IMR-90 (cell line): Measurements from ENCODE around the gene PRKCH. TPM values are rescaled to one million over a fixed set of nuclear protein-coding genes. Genes with fewer than 3 reads are reported as not detected.
A peak's percentile ranks its signal among the peaks of the same experiment; 100 is the strongest.

Source experiments
- ATAC-seq: fragments of 200-7000 bp; cut with Tn5 transposase; 2 replicates; pipeline ENCODE4 v1.9.1; 2020; ENCODE audit warnings: low read depth, mild to moderate bottlenecking, moderate library complexity
- BruUV-seq: library from RNA; stranded (reverse); fragments of 400-500 nt; replicated peaks from 2 replicates; lab custom pipeline; 2021; lab: Mats Ljungman, UMichigan
- CTCF ChIA-PET: fragments of 300-600 bp; formaldehyde crosslinking; extraction: SDS; loops from one replicate; lab custom pipeline; 2021; ENCODE audit warnings: antibody characterized with exemption; lab: Yijun Ruan, JAX
- POLR2A ChIA-PET: fragments of 300-600 bp; sonication (Branson Sonifier 250); formaldehyde crosslinking; loops from one replicate; lab custom pipeline; 2022; ENCODE audit warnings: antibody characterized with exemption; ENCODE audit not compliant: unreplicated experiment; lab: Charles Lee
- DNase-seq: peaks from one replicate; pipeline ENCODE4 v3.0.0; 2013
- H2AFZ ChIP-seq: replicated peaks from 2 replicates; pipeline ENCODE3; 2013; ENCODE audit warnings: low read length, mild to moderate bottlenecking; ENCODE audit not compliant: poor library complexity
- H2AK5ac ChIP-seq: 2 replicates; pipeline ENCODE4 v1.6.1; 2013; ENCODE audit warnings: low read depth, low read length, inconsistent platforms
- H2AK9ac ChIP-seq: replicated peaks from 2 replicates; pipeline ENCODE3; 2013; ENCODE audit warnings: mild to moderate bottlenecking, low read depth, low read length, moderate library complexity; ENCODE audit not compliant: poor library complexity
- H2BK120ac ChIP-seq: 2 replicates; pipeline ENCODE4 v1.6.1; 2013; ENCODE audit warnings: low read depth, low read length, inconsistent platforms
- H2BK15ac ChIP-seq: 3 replicates; pipeline ENCODE4 v1.6.1; 2013; ENCODE audit warnings: low read depth, low read length, inconsistent platforms
- H2BK20ac ChIP-seq: 2 replicates; pipeline ENCODE4 v1.6.1; 2013; ENCODE audit warnings: low read depth, mild to moderate bottlenecking, inconsistent platforms, low read length, moderate library complexity
- H2BK5ac ChIP-seq: 2 replicates; pipeline ENCODE4 v1.6.1; 2013; ENCODE audit warnings: mild to moderate bottlenecking, low read depth, low read length, inconsistent platforms; ENCODE audit not compliant: poor library complexity, severe bottlenecking
- H3K14ac ChIP-seq: replicated peaks from 2 replicates; pipeline ENCODE4 v1.6.1; 2013; ENCODE audit warnings: low read depth, low read length, inconsistent platforms
- H3K18ac ChIP-seq: 2 replicates; pipeline ENCODE4 v1.6.1; 2013; ENCODE audit warnings: low read depth, low read length, control low read depth
- H3K23ac ChIP-seq: 2 replicates; pipeline ENCODE4 v1.6.1; 2013; ENCODE audit warnings: low read depth, low read length, inconsistent platforms
- H3K27ac ChIP-seq: 2 replicates; pipeline ENCODE4 v1.5.1; 2013; ENCODE audit warnings: mild to moderate bottlenecking, control low read depth, low read length; ENCODE audit not compliant: insufficient read depth
- H3K27me3 ChIP-seq: 2 replicates; pipeline ENCODE4 v1.6.1; 2013; ENCODE audit warnings: low read length; ENCODE audit not compliant: control insufficient read depth, insufficient read depth
- H3K36me3 ChIP-seq: 2 replicates; pipeline ENCODE4 v1.6.1; 2013; ENCODE audit warnings: low read length, mixed read lengths; ENCODE audit not compliant: control insufficient read depth, insufficient read depth
- H3K4ac ChIP-seq: 2 replicates; pipeline ENCODE4 v1.6.1; 2013; ENCODE audit warnings: low read depth, low read length, inconsistent platforms
- H3K4me1 ChIP-seq: 2 replicates; pipeline ENCODE4 v1.6.1; 2013; ENCODE audit warnings: low read length, mixed read lengths; ENCODE audit not compliant: control insufficient read depth, insufficient read depth
- H3K4me2 ChIP-seq: 2 replicates; pipeline ENCODE4 v1.6.1; 2013; ENCODE audit warnings: low read depth, mild to moderate bottlenecking, control low read depth, low read length, moderate library complexity
- H3K4me3 ChIP-seq: 2 replicates; pipeline ENCODE4 v1.5.1; 2013; ENCODE audit warnings: low read depth, mild to moderate bottlenecking, control low read depth, low read length, moderate library complexity; ENCODE audit not compliant: insufficient read depth
- H3K56ac ChIP-seq: 2 replicates; pipeline ENCODE4 v1.6.1; 2013; ENCODE audit warnings: low read length, inconsistent platforms; ENCODE audit not compliant: insufficient read depth; ENCODE audit errors: extremely low read depth
- H3K79me1 ChIP-seq, 2 experiments: 2 replicates each; pipeline ENCODE4 v1.6.1; 2013; ENCODE audit warnings: low read length in 2 of 2, inconsistent platforms in 1 of 2, low read depth in 1 of 2
- H3K9ac ChIP-seq: 2 replicates; pipeline ENCODE4 v1.6.1; 2013; ENCODE audit warnings: low read depth, low read length, control low read depth
- H3K9me1 ChIP-seq: 2 replicates; pipeline ENCODE4 v1.6.1; 2013; ENCODE audit warnings: low read length, inconsistent platforms; ENCODE audit not compliant: insufficient read depth
- H3K9me3 ChIP-seq: 2 replicates; pipeline ENCODE4 v1.6.1; 2013; ENCODE audit warnings: low read length; ENCODE audit not compliant: control insufficient read depth, insufficient read depth
- H4K20me1 ChIP-seq: 2 replicates; pipeline ENCODE4 v1.6.1; 2013; ENCODE audit warnings: low read length, inconsistent platforms; ENCODE audit not compliant: insufficient read depth
- H4K5ac ChIP-seq: 2 replicates; pipeline ENCODE4 v1.6.1; 2013; ENCODE audit warnings: mild to moderate bottlenecking, low read depth, low read length, control low read depth
- H4K8ac ChIP-seq, 2 experiments: 2 replicates each; pipeline ENCODE4 v1.6.1; 2013; ENCODE audit warnings: low read depth in 2 of 2, low read length in 2 of 2, control low read depth in 1 of 2, inconsistent platforms in 1 of 2
- H4K91ac ChIP-seq: 2 replicates; pipeline ENCODE4 v1.6.1; 2013; ENCODE audit warnings: low read depth, low read length, inconsistent platforms; ENCODE audit not compliant: insufficient read depth
- CEBPB ChIP-seq: IDR thresholded peaks from 2 replicates; pipeline ENCODE4 v1.6.1; 2012; ENCODE audit warnings: low read depth, low read length, improper control_type of control experiment
- CHD1 ChIP-seq: IDR thresholded peaks from 2 replicates; pipeline ENCODE4 v1.6.1; 2012; ENCODE audit warnings: low read depth, low read length, improper control_type of control experiment
- RAD21 ChIP-seq: IDR thresholded peaks from 2 replicates; pipeline ENCODE4 v1.6.1; 2012; ENCODE audit warnings: low read length, improper control_type of control experiment
- RCOR1 ChIP-seq: IDR thresholded peaks from 2 replicates; pipeline ENCODE4 v1.6.1; 2012; ENCODE audit warnings: mild to moderate bottlenecking, low read length, improper control_type of control experiment; ENCODE audit not compliant: insufficient replicate concordance
- SMC3 ChIP-seq: fragments of 150-350 bp; IDR thresholded peaks from 2 replicates; pipeline ENCODE4 v1.6.1; 2016; ENCODE audit warnings: low read depth, mild to moderate bottlenecking, antibody characterized with exemption, low read length, moderate library complexity
- WGBS, 2 experiments: methylation state at CpG; one replicate each; pipeline versions ENCODE4 v1.1.5 to v1.1.7; 2013; ENCODE audit warnings: missing lambda C conversion rate in 2 of 2; ENCODE audit not compliant: insufficient read length in 1 of 2; ENCODE audit errors: extremely low coverage in 2 of 2; 5-methylcytosine and 5-hydroxymethylcytosine counted together
- dilution Hi-C: fragments of 300-500 bp; cut with HindIII; formaldehyde crosslinking; loops from one replicate; pipeline ENCODE4 v1.14.3; 2018; ENCODE audit warnings: low sequenced_read_pairs; ENCODE audit not compliant: unreplicated experiment
- in situ Hi-C: fragments of 300-500 bp; cut with MboI; formaldehyde crosslinking; loops from 3 replicates; pipeline ENCODE4 v1.14.3; 2019; ENCODE audit warnings: low sequenced_read_pairs, inconsistent platforms, mixed read lengths
- intact Hi-C: fragments of 100-400 bp; cut with micrococcal nuclease; formaldehyde crosslinking; loops from 2 replicates; pipeline ENCODE4 v1.10.0; 2022
- polyA plus RNA-seq, 3 experiments: library from polyadenylated mRNA; depleted of rRNA; stranded (reverse); fragments of >200 nt; gene quantifications; 2 replicates each; pipeline ENCODE4 v1.2.3, GENCODE V29; 2012; ENCODE audit warnings: low replicate concordance in 1 of 3
- total RNA-seq: library from RNA; depleted of rRNA; stranded (reverse); fragments of >200 nt; gene quantifications from 2 replicates; pipeline ENCODE4 v1.2.3, GENCODE V29; 2012
- TF ChIP-seq, protein P1 (sequence below): conservative IDR thresholded peaks from 2 replicates; pipeline ENCODE4 v1.5.1; 2012; ENCODE audit warnings: mild to moderate bottlenecking, low read depth, low read length, improper control_type of control experiment

Gene PRKCH
- total and polyA plus RNA-seq, 2 of the 4 experiments (the other 2 are of a cell fraction): 1.6 to 2.3 TPM

DNA sequence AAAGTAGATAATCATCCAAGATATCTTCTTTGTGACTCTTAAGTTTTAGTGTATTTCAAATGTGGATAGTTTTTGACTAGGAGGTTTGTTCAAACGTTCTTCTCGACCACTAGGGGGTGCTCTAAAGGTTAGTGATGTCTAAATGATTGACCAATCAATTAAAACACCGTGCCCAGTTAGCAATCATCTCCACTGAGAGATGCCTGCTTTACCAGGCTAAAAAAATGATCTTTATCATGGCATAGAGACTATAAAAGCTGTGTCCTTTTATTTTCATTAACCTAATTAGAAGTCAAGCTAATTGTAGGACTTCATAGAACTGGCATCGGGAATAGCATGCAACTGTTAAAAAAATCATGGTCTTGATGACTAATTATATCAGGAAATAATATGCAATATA is 153.9 kb downstream of the PRKCH start:
- Histone ChIP-seq H3K14ac (no peak overlapping the region), H3K56ac (no peak overlapping the region), H3K4me2 (no peak overlapping the region), H2BK15ac (no peak overlapping the region; the same call in 2 of the 3 replicates), H3K23ac (no peak overlapping the region), H4K5ac (no peak overlapping the region), H2AK9ac (no peak overlapping the region), H3K27me3 (no peaks in the 10 kb centered on the region), H4K20me1 (no peaks in the 10 kb centered on the region), H3K79me1 (peaks cover 2 to 47% of the 10 kb centered on the region in 2 experiments; a peak in 3 of 4 replicates), H3K36me3 (no peaks in the 10 kb centered on the region), H3K18ac (no peak overlapping the region; the same call in 1 of the 2 replicates), H2AFZ (no peak overlapping the region), H2AK5ac (no peak overlapping the region), H2BK20ac (no peak overlapping the region; the same call in 1 of the 2 replicates), H3K4me1 (peaks cover 45% of the 10 kb centered on the region), H4K91ac (no peak overlapping the region), H3K9me1 (peaks cover 40% of the 10 kb centered on the region), H2BK5ac (peak overlapping the region; percentile 99), H3K4me3 (no peak overlapping the region), H2BK120ac (peak overlapping the region; percentile 1; the same call in 1 of the 2 replicates), H4K8ac (peak overlapping the region in 1 of 2 experiments; percentile 10; a peak in 1 of 4 replicates), H3K9me3 (no peaks in the 10 kb centered on the region), H3K27ac (no peak overlapping the region; the same call in 1 of the 2 replicates), H3K4ac (no peak overlapping the region), H3K9ac (no peak overlapping the region)
- CTCF ChIA-PET: interaction anchor here (0.7 to 1.8 kb wide), 13 partner anchors 8 to 362 kb away, joined by 3 to 6 read pairs (median 3); no protein-coding TSS in a partner anchor
- dilution Hi-C loops: no loop called here
- no peak for ATAC-seq
- intact Hi-C loops: loop anchor here (1.0 to 5.0 kb wide), 2 partner anchors 52 to 223 kb away; no protein-coding TSS in a partner anchor
- POLR2A ChIA-PET: no interaction called here
- in situ Hi-C loops: no loop called here
- TF ChIP-seq, protein P1, sequence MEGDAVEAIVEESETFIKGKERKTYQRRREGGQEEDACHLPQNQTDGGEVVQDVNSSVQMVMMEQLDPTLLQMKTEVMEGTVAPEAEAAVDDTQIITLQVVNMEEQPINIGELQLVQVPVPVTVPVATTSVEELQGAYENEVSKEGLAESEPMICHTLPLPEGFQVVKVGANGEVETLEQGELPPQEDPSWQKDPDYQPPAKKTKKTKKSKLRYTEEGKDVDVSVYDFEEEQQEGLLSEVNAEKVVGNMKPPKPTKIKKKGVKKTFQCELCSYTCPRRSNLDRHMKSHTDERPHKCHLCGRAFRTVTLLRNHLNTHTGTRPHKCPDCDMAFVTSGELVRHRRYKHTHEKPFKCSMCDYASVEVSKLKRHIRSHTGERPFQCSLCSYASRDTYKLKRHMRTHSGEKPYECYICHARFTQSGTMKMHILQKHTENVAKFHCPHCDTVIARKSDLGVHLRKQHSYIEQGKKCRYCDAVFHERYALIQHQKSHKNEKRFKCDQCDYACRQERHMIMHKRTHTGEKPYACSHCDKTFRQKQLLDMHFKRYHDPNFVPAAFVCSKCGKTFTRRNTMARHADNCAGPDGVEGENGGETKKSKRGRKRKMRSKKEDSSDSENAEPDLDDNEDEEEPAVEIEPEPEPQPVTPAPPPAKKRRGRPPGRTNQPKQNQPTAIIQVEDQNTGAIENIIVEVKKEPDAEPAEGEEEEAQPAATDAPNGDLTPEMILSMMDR: peak; percentile 67
- TF ChIP-seq CEBPB: peak; percentile 63; the same call in 1 of the 2 replicates
- TF ChIP-seq RCOR1: no peak
- TF ChIP-seq SMC3: peak; percentile 50
- TF ChIP-seq RAD21: peak; percentile 64
- TF ChIP-seq CHD1: no peak
- WGBS, 2 experiments: no CpG with 5 or more reads among the region's 4 CpGs
- DNase-seq: peak; percentile 84
- no TSS peak for BruUV-seq
